Body of pancreas (tissue), 4 donors: ENCODE data around the gene PDLIM1. TPM values are rescaled to one million over a fixed set of nuclear protein-coding genes. Genes with fewer than 3 reads are reported as not detected.

Experiments
- ATAC-seq: fragments of 150-250 bp; one replicate; pipeline ENCODE4 v1.9.1; 2016
- DNase-seq, 4 donors: peaks; one replicate each; pipeline ENCODE4 v3.0.0-alpha.2; 2019
- H3K27ac ChIP-seq, 4 donors: fragments of 200-600 bp; sonication (generic); 1 replicate in 3 of 4; 2 replicates in 1 of 4; pipeline versions ENCODE4 v1.5.1 to v1.6.1; 2016 to 2019; ENCODE audit warnings: mild to moderate bottlenecking in 1 of 4, mixed read lengths in 1 of 4, moderate library complexity in 1 of 4
- H3K27me3 ChIP-seq, 2 donors: fragments of 200-600 bp; sonication (generic); one replicate each; pipeline ENCODE4 v1.6.0; 2016; ENCODE audit warnings: mild to moderate bottlenecking in 1 of 2
- H3K36me3 ChIP-seq, 2 donors: fragments of 200-600 bp; sonication (generic); replicated peaks in 1 of 2; 2 replicates each; pipeline ENCODE4 v1.5.1; 2016; ENCODE audit warnings: low read depth in 2 of 2; ENCODE audit not compliant: insufficient read depth in 1 of 2
- H3K4me1 ChIP-seq: fragments of 200-600 bp; sonication (generic); one replicate; pipeline ENCODE4 v1.6.0; 2016
- H3K4me3 ChIP-seq, 2 donors: fragments of 200-600 bp; sonication (generic); 1 replicate in 1 of 2; 2 replicates in 1 of 2; pipeline ENCODE4 v1.5.1; 2016 to 2019
- H3K9me3 ChIP-seq, 3 donors: fragments of 200-600 bp; sonication (generic); 1 replicate in 2 of 3; 2 replicates in 1 of 3; pipeline ENCODE4 v1.5.1; 2016
- CTCF ChIP-seq, 7 experiments: fragments of 450-650 bp in 4 of 7; fragments of 200-600 bp in 3 of 7; sonication (generic) in 3 of 7; IDR thresholded peaks; one replicate each; pipeline ENCODE4 v1.5.1; 2016 to 2019; ENCODE audit warnings: antibody characterized with exemption in 7 of 7
- POLR2A ChIP-seq, 3 donors: fragments of 450-650 bp; IDR thresholded peaks; one replicate each; pipeline ENCODE4 v1.6.1; 2016; ENCODE audit warnings: antibody characterized with exemption in 3 of 3, mild to moderate bottlenecking in 2 of 3
- WGBS, 2 donors: methylation state at CpG; one replicate each; pipeline ENCODE4 v1.1.5; 2017; 5-methylcytosine and 5-hydroxymethylcytosine counted together
- intact Hi-C: fragments of 100-400 bp; cut with DNase I; formaldehyde crosslinking; loops from one replicate; pipeline ENCODE4 v1.15.1; 2023
- total RNA-seq, 2 donors: library from RNA; depleted of rRNA; stranded (reverse); fragments of >200 nt; gene quantifications; one replicate each; pipeline ENCODE4 v1.1.0, GENCODE V29; 2016

The PDLIM1 gene
- total RNA-seq, 2 donors from 2014 or later: 41.5 to 66.2 TPM

DNA sequence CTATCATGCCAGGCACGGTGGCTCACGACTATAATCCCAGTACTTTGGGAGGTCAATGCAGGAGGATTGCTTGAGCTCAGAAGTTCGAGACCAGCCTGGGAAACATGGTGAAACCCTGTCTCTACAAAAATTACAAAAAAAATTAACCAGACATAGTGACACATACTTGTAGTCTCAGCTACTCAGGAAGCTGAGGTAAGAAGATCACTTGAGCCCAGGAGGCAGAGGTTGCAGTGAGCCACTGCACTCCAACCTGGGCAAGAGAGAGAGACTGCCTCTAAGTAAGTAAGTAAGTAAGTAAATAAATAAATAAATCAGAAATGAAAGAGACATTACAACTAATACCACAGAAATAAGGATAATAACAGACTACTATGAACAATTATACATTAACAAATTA, 36.2 kb downstream of the PDLIM1 start:
- no peak for ATAC-seq
- Histone ChIP-seq H3K4me1 (no peaks in the 10 kb centered on the region), H3K4me3 (no peak overlapping the region), H3K27ac (no peak overlapping the region), H3K27me3 (no peaks in the 10 kb centered on the region), H3K36me3 (peaks cover 0 to 7% of the 10 kb centered on the region in 2 donors), H3K9me3 (no peaks in the 10 kb centered on the region)
- 76 to 88% methylated on average over 3 of the region's 3 CpGs for WGBS, 2 donors
- DNase-seq: no peak
- TF ChIP-seq CTCF (IDR thresholded peaks at IDR 0.05): no peak
- no peak for TF ChIP-seq POLR2A (IDR thresholded peaks at IDR 0.05)
- intact Hi-C loops: no loop called here

- no peak for TF ChIP-seq POLR2A (IDR thresholded peaks at IDR 0.05)
- TF ChIP-seq CTCF (IDR thresholded peaks at IDR 0.05): no peak
- H3K27me3 ChIP-seq: no peaks in the 10 kb centered on the region
- ATAC-seq: no peak
- no peak overlapping the region for H3K27ac ChIP-seq
- intact Hi-C loops: no loop called here
- no peaks in the 10 kb centered on the region for H3K9me3 ChIP-seq
- H3K4me3 ChIP-seq: no peak overlapping the region
- DNase-seq: no peak
- peaks cover 0 to 7% of the 10 kb centered on the region in 2 donors for H3K36me3 ChIP-seq
- 83 to 87% methylated on average over 2 of the region's 2 CpGs for WGBS, 2 donors
- no peaks in the 10 kb centered on the region for H3K4me1 ChIP-seq
These were observed 37.1 kb downstream of the PDLIM1 start for GRCh38 chr10:95253686-95254085.

- no peak for ATAC-seq
- WGBS, 2 donors: 52 to 76% methylated on average over 2 of the region's 2 CpGs
- intact Hi-C loops: no loop called here
These were observed 37.8 kb downstream of the PDLIM1 start for GRCh38 chr10:95253007-95253406.

GRCh38 chr10:95250856-95251255, 39.9 kb downstream of the PDLIM1 start:
- Histone ChIP-seq H3K4me3 (no peak overlapping the region), H3K27me3 (no peaks in the 10 kb centered on the region), H3K9me3 (no peaks in the 10 kb centered on the region), H3K36me3 (peaks cover 0 to 3% of the 10 kb centered on the region in 2 donors), H3K27ac (no peak overlapping the region), H3K4me1 (peaks cover 17% of the 10 kb centered on the region)
- TF ChIP-seq POLR2A (IDR thresholded peaks at IDR 0.05) (no peak), CTCF (IDR thresholded peaks at IDR 0.05) (no peak)
- DNase-seq (no peak), ATAC-seq (no peak)
- WGBS, 2 donors: 76 to 83% methylated on average over 4 of the region's 4 CpGs
- intact Hi-C loops: no loop called here

More at GRCh38 chr10:95253007-95253406, 37.8 kb downstream of the PDLIM1 start:
- Histone ChIP-seq H3K4me3 (no peak overlapping the region), H3K27ac (no peak overlapping the region), H3K9me3 (no peaks in the 10 kb centered on the region), H3K36me3 (peaks cover 0 to 7% of the 10 kb centered on the region in 2 donors), H3K27me3 (no peaks in the 10 kb centered on the region), H3K4me1 (peaks cover 2% of the 10 kb centered on the region)
- no peak for TF ChIP-seq CTCF (IDR thresholded peaks at IDR 0.05)
- no peak for TF ChIP-seq POLR2A (IDR thresholded peaks at IDR 0.05)
- DNase-seq: no peak

DNA sequence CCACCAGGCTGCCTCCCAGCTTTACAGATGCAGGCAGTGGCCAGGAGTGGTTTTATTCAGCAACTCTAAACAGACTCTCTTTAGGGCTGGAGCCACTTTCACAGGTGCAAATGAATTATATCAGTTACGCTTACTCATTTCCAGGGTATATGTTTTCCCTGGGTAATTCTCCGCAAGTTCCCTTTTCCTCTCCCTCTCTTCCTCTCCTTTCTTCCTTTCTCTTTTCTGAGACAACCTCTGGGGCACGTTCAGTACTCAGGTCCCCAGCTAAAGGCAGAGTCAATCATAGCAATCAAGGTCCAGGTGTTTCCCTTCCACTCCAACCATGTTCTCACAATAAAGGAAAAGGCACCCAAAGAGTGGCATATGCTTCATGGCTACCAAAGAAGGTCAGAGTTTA, 41.3 kb downstream of the PDLIM1 start:
- TF ChIP-seq CTCF (IDR thresholded peaks at IDR 0.05) (no peak), POLR2A (IDR thresholded peaks at IDR 0.05) (no peak)
- peaks cover 0 to 10% of the 10 kb centered on the region in 2 donors for H3K36me3 ChIP-seq
- no peak overlapping the region for H3K4me3 ChIP-seq
- intact Hi-C loops: loop anchor here (10.0 kb wide), 2 partner anchors 65 to 115 kb away; no protein-coding TSS in a partner anchor
- no peaks in the 10 kb centered on the region for H3K27me3 ChIP-seq
- ATAC-seq (no peak), DNase-seq (no peak)
- H3K9me3 ChIP-seq: no peaks in the 10 kb centered on the region
- peaks cover 17% of the 10 kb centered on the region for H3K4me1 ChIP-seq
- 88% methylated on average over 3 of the region's 3 CpGs for WGBS, 2 donors
- no peak overlapping the region for H3K27ac ChIP-seq
